Stimulated activated CD8-positive, alpha-beta memory T cell treated with anti-CD3 and anti-CD28 coated beads, Interleukin-4, amount 100 ng/mL, for 24 hours (primary cell): ENCODE results near the gene MKI67.
"Not testable (repeated sequence)": the region's sequence is repeated elsewhere in the genome, so short reads cannot be mapped to it uniquely, and the experiment has no call there.

Experiments
- DNase-seq: peaks from one replicate; pipeline ENCODE4 v3.0.0-alpha.2; 2020; ENCODE audit warnings: low read depth

MKI67 gene

DNA sequence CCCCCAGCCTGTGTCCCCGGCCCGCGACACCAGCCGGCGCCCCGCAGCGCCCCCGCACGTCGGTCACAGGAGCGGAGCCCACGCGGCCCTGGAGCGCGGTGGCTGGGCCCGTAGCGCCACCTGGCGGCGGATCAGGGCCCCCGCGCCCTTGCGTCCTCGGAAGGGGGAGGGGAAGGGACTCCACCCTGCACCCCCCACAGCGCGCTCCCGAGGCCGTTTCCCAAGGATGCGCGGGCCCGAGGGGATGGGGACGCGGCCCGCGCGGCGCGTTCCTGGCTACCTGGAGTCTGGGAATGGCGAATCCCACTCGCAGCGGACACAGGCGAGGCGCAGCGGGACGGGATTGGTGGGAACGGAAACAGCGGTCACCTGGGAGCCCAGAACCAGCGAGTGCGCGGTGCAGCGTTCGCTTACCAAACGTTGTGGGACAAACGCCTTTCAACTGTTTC is 23.8 kb upstream of the MKI67 start:
- DNase-seq, result peak; percentile 59

DNA sequence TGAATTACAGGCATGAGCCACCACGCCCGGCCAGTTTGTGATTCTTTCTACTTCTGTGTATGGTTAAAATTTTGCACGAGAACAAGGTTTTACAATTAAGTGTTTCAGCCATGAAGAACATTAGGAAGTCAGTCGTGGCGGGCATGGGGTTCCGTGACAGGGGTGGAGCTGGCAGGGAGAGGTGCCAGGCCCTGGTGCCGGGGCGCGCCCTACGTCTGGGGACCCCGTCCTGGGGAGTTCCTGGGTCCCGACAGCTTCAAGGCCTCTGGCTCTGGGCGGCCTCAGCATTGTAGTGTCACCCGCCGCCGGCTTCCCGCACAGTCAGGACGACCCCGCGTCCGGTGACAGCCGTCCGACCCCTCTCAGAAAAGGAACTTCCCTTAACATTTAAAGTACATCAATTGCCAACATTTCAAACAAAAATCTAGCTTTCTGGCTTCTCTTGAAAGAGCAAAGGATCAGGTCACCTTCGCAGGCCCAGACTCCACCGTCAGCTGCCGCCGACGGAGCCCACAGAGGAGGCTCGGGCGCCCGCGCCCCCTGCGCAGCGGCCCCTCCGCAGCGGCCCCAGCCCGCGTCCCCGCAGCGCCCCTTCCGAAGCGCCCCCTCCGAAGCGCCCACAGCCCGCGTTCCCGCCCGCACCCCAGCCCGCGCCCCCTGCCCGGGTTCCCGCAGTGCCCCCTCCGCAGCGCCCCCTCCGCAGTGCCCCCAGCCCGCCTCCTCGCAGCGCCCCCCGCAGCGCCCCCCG is 23.2 kb upstream of the MKI67 start:
- DNase-seq, result no peak

DNA sequence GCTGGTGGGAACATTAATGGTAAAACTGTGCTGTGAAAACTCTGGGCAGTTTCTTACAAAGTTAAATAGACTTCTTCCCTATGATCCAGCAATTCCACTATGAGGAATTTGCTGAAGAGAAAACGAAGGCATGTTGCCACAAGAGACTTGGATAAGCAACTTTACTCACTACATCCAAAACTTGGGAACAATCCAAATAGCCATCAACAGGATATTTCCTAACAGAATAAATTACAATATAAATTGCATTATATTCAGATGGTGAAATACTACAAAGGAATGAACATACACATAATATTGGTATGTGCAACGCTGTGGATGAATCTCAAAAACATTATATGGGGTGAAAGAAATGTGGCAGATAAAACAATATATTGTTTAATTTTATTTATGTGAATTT is 21.4 kb upstream of the MKI67 start:
- DNase-seq, result no peak

DNA sequence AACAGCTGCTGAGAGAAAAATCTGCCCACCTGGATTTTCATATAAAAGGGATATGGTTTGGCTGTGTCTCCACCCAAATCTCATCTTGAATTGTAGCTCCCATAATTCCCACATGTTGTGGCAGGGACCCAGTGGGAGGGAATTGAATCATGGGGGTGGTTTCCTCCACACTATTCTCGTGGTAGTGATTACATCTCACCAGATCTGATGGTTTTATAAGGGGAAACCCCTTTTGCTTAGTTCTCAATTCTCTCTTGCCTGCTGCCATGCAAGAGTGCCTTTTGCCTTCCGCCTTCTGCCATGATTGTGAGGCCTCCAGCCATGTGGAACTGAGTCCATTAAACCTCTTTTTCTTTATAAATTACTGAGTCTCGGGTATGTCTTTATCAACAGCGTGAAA is 20.8 kb upstream of the MKI67 start:
- DNase-seq, result no peak

GRCh38 chr10:128144547-128144946 is 18.3 kb upstream of the MKI67 start:
- DNase-seq, result no peak

DNA sequence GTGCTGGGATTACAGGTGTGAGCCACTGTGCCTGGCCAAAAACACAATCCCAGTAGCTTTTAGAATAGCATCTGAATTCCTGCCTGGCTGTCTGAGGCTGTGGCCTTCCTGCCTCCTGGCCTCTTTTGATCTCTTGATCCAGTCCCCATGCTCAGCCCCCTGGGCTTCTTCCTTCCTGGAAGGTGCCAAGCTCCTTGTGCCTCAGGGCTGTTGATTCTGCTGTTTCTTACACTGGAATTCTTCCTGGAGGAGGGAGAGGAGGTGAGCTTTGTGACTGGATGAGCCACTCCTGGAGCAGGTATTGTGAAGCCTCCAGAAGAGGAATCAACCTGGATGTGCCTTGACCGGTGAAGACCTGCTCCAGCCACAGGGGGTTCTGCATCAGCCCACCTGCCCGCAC is 17.3 kb upstream of the MKI67 start:
- DNase-seq, result no peak

DNA sequence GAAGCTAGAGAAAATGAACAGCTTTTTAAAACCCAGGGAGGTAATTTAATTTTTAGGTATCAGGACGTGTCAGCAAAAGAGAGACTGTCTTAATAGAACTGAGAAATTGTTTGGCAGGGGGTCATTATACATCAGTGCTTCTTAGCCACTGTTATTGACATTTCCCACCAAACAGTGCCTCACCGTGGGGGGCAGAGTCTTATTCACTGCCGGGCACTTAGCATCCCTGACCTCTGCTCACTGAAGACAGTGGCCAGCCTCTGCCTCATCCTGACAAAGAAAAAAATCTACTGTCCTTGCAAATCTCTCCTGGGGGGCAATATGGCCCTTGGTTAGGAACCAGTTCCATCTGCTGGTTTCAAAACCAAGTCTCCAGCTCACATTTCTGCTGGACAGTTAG is 14.2 kb upstream of the MKI67 start:
- no peak for DNase-seq

GRCh38 chr10:128138429-128138828 is 12.2 kb upstream of the MKI67 start:
- DNase-seq, result not testable (repeated sequence)

DNA sequence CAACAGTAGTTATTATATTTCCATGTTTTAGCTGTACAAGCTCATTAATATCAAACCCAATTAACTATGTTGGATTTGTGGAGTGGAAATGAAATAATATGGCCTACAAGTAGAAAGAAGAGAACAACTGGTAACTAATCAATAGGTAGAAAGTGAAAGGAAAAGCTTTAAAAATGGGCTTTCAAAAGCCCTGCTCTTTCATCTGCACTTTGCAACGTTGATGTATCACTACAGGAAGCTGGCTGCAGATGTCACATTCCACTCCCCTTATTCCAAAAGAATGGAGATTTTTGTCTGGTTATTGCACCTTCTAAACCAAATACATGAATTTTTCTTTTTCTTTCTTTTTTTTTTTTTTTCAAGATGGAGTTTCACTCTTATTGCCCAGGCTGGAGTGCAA is 11.7 kb upstream of the MKI67 start:
- no peak for DNase-seq

DNA sequence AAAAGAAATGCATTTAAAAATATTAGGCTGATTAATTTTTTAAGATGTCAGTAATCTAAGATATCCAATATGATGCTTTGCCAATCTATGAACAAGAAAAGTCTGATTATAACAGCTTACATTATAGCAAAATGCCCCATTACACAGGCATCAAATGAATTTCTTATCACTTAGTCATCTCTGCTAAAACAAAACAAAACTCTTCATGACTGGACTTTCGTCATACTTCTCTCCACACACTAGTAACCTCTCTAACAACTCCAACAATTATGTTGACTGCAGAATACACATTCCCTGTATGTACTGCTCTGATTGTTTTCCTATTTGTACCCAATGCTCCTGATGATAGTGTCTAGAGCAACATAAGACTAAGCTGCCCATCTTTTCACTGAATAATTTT is 3.8 kb upstream of the MKI67 start:
- DNase-seq, result no peak

GRCh38 chr10:128128582-128128981 is 2.4 kb upstream of the MKI67 start:
- DNase-seq, result no peak

DNA sequence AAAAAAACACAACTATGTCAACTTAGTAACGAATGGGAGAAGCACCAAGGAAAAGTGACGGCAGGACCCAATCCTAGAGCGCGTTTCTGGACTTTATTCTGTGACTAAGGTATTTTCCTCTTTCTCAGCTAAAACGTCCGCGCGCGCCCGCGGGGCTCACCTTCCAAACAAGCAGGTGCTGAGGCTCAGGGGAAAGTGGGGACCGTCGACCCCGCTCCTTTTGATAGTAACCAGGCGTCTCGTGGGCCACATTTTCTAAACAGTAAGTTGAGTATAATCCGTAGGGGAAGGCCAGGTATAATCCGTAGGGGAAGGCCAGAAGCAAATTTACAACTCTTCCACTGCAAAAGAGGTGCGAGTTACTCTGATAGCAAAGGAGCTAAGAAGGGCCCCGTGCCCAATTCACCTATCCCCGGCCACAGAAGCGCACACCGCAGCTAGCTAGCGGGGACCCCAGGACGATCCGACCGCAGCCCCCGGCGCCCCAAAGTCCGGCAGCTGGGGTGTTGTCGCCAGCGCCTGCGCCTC is 743 bp downstream of the MKI67 start:
- DNase-seq, result no peak

DNA sequence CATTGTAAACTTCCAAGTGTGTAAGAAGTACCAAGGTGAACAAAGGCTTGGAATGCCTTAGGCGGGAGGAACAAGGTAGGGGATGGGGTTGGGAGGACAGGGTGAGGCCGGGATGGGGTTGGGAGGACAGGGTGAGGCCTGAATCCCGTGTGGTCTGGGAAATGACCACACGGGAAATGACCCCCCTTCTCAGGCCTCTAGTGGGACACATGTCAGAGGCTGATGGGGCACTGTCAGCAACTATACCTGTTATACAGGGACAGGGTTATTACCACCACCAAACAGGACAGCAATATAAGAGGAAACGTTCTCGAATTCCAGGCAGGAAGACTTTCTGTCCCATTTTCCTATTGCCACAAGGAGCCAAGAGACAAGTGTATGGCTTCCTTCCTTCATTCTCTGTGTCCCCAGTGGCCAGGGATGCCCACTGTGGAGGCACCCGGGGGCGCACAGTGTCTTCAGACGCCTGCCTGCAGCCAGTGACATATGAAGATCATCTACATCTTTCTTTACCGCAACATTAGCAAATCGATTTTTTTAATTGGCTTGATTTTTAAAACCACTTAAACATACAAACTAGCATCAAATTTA is 1.3 kb downstream of the MKI67 start:
- no peak for DNase-seq

DNA sequence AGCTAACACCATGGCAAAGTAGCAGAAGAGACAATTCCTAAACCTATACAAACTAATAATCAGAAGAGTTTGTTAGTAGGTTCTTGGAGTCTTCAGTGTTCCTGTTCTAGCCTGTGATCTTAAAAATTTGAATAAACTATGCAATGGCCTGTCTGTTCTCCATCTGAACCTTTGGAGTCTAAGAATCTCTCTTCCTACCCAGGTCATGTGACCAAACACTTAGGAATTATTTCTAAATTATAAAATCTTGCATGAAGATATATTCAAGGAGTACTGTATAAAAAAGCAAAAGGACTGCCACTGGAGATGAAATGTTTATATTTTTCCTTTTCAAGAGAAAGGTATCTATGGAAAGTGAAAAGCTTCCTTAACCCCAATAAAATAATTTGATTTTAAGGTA is 2.4 kb downstream of the MKI67 start:
- no peak for DNase-seq

DNA sequence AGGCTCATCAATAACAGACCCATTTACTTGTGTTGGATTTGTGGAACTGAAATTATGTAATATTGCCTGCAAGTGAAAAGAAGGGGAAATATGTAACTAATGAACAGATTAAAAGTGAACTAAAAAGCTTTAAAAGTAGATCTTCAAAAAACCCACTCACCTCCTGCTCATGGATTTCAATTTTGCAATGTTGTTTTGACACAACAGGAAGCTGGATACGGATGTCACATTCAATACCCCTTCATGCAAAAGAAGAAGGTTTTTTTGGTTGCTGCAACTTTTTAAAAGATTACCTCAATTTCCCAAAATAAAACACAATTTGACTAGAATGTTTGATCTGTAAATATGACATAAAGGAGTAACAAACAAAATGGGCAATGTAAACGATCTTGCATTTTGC is 3.3 kb downstream of the MKI67 start:
- no peak for DNase-seq

GRCh38 chr10:128121750-128122412 is 4.3 kb downstream of the MKI67 start:
- DNase-seq, result no peak

- no peak for DNase-seq
Observed at GRCh38 chr10:128116851-128117615, 9.2 kb downstream of the MKI67 start.

DNA sequence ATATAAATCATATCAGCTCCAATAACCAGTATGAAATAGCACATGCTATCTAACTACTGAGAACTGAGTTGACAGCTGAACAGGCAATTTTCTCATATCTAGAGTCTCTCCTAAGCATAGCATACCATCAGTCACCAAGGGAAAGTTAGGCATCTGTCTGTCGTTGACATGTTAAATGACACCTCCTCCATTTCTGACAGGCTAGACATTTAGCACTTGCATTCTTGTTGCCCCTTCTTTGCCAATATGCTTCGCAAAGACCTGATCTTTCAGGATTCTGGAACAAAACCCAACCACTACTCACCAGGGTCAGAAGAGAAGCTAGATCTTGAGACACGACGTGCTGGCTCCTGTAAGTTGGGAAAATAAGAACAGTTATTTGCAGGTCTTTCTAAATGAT is 10.0 kb downstream of the MKI67 start:
- DNase-seq, result no peak

- DNase-seq, result no peak
Observed at GRCh38 chr10:128115356-128115755, 10.9 kb downstream of the MKI67 start.

GRCh38 chr10:128114901-128115300 is 11.3 kb downstream of the MKI67 start:
- no peak for DNase-seq

- DNase-seq, result no peak
Observed at GRCh38 chr10:128113026-128113425, 13.2 kb downstream of the MKI67 start.

- DNase-seq, result no peak
Observed at GRCh38 chr10:128111696-128112095, 14.5 kb downstream of the MKI67 start.
